Activated T-cell treated with anti-CD3 and anti-CD28 coated beads, Interleukin-2, amount 50 U/mL, for 48 hours (primary cell): ENCODE measurements around the gene SDK2.

Source experiments
- DNase-seq, 2 experiments: peaks; one replicate each; pipeline ENCODE4 v3.0.0-alpha.2; 2020

The SDK2 gene

GRCh38 chr17:73435412-73435811, 208.8 kb downstream of the SDK2 start:
- DNase-seq: no peak

DNA sequence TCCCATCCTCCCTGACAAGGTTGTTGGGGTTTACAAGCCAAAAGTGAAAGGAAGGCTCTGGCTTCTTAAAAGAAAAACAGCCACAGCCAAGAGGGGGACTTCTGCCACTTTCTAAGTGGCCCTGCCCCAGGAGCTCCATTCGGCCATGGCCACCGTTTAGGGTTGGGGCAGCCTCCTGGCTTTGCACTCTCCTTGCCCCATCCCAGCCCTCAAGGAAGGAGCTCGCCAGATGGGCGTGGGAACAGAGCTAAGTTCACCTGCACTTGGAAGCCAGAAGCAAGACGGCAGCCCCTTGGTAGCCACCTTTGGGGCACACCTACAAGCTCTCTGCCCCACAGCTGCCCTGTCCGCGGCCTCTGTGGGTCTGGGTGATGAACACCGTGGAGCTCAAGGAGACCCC, 210.1 kb downstream of the SDK2 start:
- no peak for DNase-seq

GRCh38 chr17:73433501-73433900, 210.7 kb downstream of the SDK2 start:
- no peak for DNase-seq

DNA sequence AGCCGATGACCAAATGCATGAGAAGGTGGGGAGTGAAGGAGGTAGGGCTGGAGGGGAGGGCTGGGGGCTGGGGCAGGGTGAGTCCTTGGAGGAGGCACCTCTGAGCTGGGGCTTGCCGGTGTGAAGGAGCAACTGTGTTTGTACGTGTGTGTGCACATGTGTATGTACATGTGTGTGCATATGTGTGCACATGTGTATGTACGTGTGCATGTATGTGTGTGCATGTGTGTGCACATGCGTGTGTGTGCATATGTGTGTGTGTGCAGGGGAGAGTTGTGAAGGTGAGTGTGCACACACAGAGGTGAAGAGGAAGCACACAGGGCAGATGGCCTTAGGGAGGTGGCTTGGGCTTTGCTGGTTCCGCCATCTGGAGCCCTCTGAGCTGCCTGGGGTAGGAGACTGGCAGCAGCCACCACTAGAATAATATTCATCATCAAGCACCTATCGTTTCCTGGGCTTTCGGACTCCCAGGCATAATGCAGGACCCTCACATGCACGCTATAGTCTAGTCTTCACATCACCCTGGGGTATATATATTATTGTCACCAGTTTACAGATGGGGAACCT, 211.5 kb downstream of the SDK2 start:
- no peak for DNase-seq

DNA sequence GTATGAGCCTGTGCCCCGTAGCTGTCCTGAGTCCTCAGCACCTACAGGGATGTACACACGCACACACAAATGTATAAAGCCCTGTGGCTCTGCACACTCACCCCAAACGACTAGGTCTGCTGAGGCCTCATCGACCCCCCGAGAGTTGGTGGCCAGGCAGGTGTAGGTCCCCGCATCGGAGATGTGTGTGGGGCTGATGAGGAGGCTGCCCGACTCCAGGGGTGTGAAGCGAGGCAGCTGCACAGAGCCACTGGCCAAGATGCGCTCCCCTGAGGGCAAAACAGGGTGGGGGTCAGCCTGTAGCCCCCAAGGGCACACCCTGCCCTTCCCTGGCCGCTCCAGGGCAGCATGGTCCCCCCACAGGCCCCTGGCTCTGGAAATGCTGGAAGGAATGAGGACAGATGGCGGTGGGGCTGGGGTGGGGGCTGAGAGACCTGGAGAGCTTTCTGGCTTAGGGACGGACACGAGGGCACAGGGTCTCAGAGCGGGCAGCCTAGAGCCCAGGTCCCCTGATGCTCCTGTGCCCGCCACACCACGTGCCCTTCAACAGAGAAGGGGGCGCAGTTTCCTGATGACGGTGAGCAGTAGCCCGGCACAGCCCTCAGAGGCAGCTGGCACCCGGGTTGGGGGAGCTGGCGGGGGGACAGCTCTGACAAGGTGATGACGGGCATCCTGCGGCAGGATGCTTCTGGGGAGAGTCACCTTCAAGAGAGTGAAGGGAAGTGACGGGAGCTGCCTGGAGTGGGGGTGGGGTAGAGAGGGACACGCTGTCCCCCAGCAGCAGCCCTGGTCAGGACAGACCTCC, 212.6 kb downstream of the SDK2 start:
- no peak for DNase-seq

DNA sequence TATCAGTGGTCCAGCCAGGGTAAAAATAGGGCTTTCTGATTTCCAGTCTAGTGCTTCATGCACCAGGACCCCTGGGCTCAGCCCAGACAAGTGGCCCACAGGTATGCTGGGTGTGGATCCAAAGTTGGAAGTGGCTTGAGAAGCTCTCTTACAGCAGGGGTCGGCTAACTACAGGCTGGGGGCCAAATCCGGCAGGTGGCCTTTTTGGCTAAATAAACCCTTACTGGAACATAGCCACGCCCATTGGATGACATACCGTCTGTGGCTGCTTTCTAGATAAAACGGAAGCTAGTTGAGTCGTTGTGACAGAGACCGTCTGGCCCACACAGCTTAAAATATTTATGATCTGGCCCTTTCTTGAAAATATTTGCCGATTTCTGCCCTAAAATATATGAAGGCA, 213.4 kb downstream of the SDK2 start:
- peak; percentile 25 to 26 for DNase-seq

DNA sequence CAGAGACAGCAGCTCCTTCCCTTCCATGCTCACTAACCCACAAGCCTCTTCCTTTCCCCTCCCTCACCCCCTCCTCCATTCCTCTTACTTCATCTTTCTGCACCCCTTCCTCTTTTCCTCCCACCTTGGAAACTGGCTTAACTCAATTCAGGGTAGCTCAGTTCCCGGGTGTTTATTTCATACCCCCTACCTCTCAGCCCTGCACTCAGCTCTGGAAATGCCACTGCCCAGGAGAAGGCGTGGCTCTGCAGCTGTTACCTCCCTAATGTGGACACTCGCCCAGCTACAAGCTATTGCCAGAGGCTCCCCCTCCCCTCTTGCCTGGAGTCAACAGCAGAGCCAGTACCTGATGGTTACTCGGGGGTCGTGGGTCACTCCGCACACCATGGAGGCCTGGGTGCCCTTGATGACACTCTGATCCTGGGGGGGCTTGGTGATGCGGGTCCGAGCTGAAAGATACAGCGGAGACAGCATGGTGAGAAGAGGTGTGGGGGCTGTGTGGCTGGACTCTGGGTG, 214.0 kb downstream of the SDK2 start:
- no peak for DNase-seq

DNA sequence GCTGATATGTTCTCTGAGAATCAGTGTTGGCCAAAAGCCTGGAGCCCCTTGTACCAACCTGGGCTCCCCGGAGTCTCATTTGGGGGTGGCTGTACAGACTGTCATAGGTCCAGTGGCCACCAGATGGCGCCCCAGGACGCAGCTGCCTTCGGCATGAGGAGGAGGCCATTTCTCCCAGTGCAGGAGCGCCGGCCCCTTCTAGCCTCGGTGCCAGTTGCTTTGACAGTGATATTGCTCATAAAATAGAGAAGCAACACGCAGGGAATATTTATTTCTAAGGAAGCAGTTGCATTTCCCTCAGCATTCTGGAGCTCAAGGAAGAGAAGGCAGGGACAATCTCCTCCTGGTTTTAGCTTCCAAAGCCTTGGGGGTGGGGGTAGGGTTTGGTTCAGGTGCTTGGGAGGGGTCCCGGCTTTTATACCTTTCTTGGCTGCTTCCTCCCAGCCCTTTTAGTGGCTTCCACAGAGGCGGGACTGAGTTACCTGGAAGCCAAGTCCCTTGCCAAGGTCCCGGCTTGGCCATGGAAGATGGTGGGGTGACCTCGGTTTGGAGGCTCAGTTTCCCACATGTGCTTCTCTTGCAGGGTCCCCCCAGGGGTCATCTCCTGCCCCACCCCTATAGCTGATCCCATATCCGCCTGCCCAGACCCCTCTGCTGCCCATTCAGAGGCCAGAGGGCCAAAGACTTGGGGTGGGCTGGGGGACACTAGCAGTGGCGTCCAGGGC, 214.6 kb downstream of the SDK2 start:
- peak; percentile 91 to 92 for DNase-seq

DNA sequence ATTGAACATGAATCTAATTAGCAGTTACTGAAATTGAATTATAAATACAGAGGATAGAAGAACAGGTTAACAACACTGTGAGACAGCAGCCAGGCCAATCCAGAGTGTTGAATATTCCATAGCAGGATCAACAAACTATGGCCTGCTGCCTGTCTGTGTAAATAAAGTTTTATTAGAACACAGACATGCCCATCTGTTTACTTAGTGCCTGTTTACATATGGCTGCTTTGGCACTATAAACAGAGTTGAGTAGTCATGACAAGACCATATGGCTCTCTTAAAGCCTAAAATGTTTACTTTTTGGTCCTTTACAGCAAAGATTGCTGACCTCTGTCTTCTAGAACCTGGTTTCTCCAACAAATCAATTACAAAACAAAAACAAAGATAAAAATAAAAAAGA, 217.0 kb downstream of the SDK2 start:
- DNase-seq: no peak

GRCh38 chr17:73424571-73424970, 219.7 kb downstream of the SDK2 start:
- no peak for DNase-seq

DNA sequence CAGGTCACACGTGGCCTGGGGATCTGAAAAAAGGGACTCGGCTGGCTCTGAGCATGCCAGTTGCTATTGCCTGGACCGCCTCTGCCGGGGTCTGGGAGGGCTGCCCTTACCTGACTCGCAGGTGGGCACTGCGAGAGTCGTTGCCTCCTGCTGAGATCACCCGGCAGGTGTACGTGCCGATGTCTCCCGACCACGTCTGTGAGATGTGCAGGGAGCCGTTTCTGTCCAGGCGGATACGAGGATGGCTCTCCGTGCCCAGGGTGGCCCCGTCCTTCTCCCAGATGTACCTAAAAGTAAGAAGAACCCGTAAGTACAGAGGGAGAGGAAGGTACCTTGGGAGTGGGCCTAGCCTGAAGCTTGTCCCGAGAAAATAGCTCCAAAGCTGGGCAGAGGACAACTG, 220.4 kb downstream of the SDK2 start:
- DNase-seq: no peak

GRCh38 chr17:73423159-73423715, 221.0 kb downstream of the SDK2 start:
- DNase-seq: no peak

GRCh38 chr17:73422121-73422520, 222.1 kb downstream of the SDK2 start:
- DNase-seq: no peak

- DNase-seq: no peak
Measured at GRCh38 chr17:73420897-73421296, 223.3 kb downstream of the SDK2 start.

GRCh38 chr17:73419881-73420280, 224.4 kb downstream of the SDK2 start:
- DNase-seq: no peak

GRCh38 chr17:73419051-73419450, 225.2 kb downstream of the SDK2 start:
- DNase-seq: no peak

GRCh38 chr17:73415782-73416181, 228.5 kb downstream of the SDK2 start:
- no peak for DNase-seq

GRCh38 chr17:73414171-73414955, 229.9 kb downstream of the SDK2 start:
- no peak for DNase-seq

DNA sequence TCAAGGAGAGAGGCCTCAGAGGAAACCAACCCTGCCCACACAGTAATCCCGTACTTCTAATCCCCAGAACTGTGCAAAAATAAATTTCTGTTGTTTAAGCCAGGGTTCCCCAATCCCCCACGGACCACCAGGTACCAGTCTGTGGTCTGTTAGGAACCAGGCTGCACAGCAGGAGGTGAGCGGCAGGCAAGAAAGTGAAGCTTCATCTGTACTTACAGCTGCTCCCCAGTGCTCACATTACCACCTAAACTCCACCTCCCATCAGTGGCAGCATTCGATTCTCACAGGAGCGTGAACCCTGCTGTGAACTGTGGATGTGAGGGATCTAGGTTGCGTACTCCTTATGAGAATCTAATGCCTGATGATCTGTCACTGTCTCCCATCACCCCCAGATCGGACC, 231.3 kb downstream of the SDK2 start:
- DNase-seq: no peak

DNA sequence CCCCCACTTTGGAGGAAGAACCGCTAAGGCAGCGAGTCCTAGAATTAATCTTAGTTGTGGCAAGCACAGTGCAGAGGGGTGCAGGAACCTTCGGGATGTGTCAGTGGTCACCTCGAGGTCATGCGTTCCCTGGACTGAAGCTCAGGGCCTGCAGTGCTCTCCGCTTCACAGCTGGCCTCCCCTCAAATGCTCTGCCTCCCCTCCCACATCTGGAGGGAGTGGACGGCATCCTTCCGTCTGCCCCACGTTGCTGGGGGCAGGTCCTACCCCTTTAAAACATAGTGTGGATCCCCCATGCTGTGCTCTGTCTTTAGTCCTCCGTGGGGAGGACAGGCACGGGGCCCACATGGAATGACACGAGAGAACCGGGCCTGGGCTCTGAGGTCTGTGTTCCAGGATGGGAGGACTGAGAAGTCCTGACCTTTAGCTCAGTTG, 232.9 kb downstream of the SDK2 start:
- DNase-seq: no peak

DNA sequence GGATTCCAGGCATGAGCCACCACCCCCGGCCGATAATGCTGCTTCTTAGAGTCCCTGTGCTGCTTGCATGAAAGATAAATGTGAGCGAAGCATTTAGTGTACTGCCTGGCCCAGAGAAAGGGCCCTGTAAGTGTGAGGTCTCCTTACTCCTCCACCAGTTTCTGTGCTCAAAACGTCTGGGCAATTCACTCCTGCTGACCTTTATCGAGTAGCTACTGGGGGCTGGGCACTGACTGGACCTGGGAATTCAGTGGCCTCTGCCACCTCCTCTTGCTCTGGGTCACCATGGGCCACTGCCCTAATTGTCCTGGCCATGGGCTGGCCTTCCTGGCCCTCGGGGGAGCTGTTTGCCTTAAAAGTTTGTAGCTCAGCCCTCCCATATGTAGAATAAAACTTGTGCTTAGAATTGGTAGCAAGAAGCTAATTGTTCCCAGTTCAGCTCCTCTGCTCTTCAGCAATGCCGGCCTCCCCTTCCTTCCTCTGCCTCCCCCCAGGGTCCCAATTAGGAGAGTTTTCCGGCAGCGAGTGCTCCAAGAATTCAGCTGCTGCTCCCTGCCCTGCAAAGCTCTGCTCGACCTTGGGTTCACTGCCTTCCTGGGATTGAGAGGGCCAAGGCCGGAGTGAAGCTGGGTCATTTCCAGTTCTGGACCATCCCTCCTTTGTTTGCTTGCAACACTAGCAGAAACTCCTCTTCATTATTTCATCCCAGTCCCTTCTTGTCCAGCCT, 233.5 kb downstream of the SDK2 start:
- no peak for DNase-seq

DNA sequence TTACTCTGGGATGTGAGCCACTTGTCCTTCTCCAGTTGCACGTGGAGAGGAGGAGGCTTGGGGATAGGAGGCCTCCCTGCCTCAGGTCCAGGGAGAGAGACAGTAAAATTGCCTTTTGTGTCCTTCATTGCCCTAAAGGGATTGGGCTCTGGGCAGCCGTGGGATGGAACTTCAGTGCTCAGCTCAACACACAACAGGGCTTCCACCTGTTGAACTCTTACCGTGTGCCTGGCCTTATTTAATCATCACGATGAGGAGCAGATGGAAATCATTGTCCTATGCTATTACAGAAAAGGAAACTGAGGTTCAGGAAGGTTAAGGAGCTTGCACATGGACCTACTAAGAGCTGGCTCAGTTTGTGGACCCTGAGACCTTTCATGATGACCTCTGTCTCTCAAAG, 240.0 kb downstream of the SDK2 start:
- DNase-seq: no peak
